ENCODE results near the gene MYH7. TPM values are rescaled to one million over a fixed set of nuclear protein-coding genes. Genes with fewer than 3 reads are reported as not detected.

MYH7 gene
- polyA plus RNA-seq, 1 donor (not counting 4 experiments of a cell fraction or from before 2014, with no cell fraction given): not detected

DNA sequence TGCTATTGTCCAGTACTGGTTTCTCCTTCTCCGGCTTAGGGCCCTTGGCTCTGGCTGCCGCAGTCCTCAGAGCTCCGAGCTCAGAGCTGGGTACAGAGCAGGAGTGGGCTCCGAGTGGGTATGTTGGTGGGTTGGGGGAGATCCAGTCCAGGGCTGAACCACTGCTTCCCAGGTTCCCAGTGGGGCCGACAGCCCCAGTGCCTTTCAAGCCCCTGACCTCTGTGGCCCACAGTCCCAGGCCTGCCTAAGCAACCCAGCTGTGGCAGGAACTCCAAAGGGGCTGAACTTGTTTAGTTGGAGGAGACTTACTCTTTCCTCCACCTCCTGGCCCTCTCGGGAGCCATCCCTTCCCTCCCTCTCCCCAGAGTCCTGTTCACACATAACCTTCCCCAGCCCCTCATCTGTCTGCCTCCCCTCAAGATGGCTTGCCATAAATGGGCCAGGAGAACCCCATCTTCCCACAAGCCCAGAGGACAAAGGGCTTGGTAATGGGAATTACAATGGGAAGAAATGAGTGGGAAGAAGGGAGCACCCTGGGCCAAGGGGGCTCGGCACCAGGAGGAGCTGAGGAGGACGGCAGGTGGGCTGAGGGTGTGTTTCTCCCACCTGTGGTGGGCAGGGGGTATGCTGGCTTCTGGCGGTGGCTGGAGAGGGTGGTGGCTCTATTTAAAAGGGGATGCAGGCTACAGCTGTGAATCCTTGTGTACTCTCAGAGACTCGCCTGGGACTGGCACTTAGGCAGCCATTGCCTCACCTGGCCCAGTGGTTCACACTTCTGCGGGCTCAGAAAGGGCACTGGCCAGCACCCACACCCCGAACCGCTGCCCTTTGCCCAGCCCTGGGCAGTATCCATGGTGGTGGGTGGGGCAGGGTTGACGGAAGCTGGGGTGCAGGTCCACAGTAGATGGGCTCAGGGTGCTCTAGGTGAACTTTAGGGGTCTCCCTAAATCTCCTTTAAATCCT, 23.6 kb downstream of the MYH7 start:
- FAIRE-seq: no peak
- H3K9me3 ChIP-seq (ENCODE audit: control insufficient read depth, low read depth, low read length): no peaks in the 10 kb centered on the region
- no peak overlapping the region for H2AFZ ChIP-seq (ENCODE audit: control insufficient read depth, low read length)
- H3K79me2 ChIP-seq (ENCODE audit: control insufficient read depth, insufficient read depth, low read length): no peaks in the 10 kb centered on the region
- H3K27me3 ChIP-seq (ENCODE audit: control insufficient read depth, extremely low read depth, insufficient read depth, low read length): peaks cover 5% of the 10 kb centered on the region
- no peaks in the 10 kb centered on the region for H4K20me1 ChIP-seq (ENCODE audit: control insufficient read depth, extremely low read depth, insufficient read depth, low read length)
- no peak overlapping the region for H3K9ac ChIP-seq (ENCODE audit: control insufficient read depth, extremely low read depth, insufficient read depth, low read length)
- TF ChIP-seq EZH2 (IDR thresholded peaks at IDR 0.05; ENCODE audit: low read length): no peak
- TF ChIP-seq, protein P1, sequence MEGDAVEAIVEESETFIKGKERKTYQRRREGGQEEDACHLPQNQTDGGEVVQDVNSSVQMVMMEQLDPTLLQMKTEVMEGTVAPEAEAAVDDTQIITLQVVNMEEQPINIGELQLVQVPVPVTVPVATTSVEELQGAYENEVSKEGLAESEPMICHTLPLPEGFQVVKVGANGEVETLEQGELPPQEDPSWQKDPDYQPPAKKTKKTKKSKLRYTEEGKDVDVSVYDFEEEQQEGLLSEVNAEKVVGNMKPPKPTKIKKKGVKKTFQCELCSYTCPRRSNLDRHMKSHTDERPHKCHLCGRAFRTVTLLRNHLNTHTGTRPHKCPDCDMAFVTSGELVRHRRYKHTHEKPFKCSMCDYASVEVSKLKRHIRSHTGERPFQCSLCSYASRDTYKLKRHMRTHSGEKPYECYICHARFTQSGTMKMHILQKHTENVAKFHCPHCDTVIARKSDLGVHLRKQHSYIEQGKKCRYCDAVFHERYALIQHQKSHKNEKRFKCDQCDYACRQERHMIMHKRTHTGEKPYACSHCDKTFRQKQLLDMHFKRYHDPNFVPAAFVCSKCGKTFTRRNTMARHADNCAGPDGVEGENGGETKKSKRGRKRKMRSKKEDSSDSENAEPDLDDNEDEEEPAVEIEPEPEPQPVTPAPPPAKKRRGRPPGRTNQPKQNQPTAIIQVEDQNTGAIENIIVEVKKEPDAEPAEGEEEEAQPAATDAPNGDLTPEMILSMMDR (optimal IDR thresholded peaks at IDR 0.05 in 1 of 3, IDR thresholded peaks at IDR 0.05 in 1 of 3, conservative IDR thresholded peaks at IDR 0.05 in 1 of 3; ENCODE audit: extremely low read depth in 1 of 3, insufficient read depth in 2 of 3, low read length in 3 of 3): no peak
- H3K4me2 ChIP-seq (ENCODE audit: control insufficient read depth, extremely low read depth, insufficient read depth, low read depth, low read length): no peak overlapping the region
- H3K9me1 ChIP-seq (ENCODE audit: control insufficient read depth, extremely low read depth, insufficient read depth, low read length): no peaks in the 10 kb centered on the region
- H3K27ac ChIP-seq (ENCODE audit: control insufficient read depth, insufficient read depth, low read length): no peak overlapping the region
- dilution Hi-C loops (cut with MboI; ENCODE audit: extremely low pct_ligation_motif_present, low sequenced_read_pairs): no loop called here
- no peak for DNase-seq (ENCODE audit: low read depth, low spot score)
- no peaks in the 10 kb centered on the region for H3K36me3 ChIP-seq (ENCODE audit: control insufficient read depth in 2 of 2, extremely low read depth in 1 of 2, insufficient read depth in 2 of 2, low read length in 2 of 2)
- no peak overlapping the region for H3K4me3 ChIP-seq (ENCODE audit: control insufficient read depth in 2 of 3, extremely low read depth in 1 of 3, insufficient read depth in 2 of 3, low read depth in 1 of 3, low read length in 3 of 3)
- H3K4me1 ChIP-seq (ENCODE audit: control insufficient read depth, extremely low read depth, insufficient read depth, low read length): no peaks in the 10 kb centered on the region

DNA sequence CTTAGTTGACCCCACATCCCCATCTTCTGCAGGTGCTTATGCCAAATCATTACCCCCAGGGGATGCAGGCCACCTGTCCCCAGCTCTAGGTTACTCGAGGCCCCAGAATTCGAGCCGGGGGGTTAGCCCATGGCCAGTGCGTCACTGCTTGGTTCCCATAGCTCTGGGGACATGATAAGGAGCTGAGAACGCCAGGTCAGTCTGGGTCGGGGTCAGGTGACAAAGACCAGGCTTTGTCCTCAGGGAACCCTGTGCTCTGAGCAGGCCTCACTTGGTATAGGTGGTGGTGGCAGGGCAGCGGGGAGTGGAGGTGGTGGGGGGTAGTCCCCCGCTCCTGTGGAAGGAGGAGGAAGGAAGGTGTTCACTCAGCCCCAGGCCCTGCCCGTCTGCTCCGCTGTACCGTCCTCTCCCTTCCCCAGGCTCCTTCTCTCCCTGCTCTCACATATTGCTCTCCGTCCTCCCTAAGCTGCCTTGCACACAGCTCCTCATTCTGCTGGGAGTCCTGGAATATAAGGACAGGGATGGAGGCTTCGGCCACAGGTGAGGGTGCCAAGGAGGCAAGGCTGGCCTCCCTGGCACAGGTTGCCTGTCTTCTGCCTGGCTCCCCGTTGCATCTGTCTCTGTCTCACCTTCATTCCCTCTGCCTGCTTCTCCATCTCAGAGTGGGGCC, 25.4 kb downstream of the MYH7 start:
- Histone ChIP-seq H3K9me1 (ENCODE audit: control insufficient read depth, extremely low read depth, insufficient read depth, low read length) (no peaks in the 10 kb centered on the region), H3K36me3 (ENCODE audit: control insufficient read depth in 2 of 2, extremely low read depth in 1 of 2, insufficient read depth in 2 of 2, low read length in 2 of 2) (no peaks in the 10 kb centered on the region), H3K4me3 (ENCODE audit: control insufficient read depth in 2 of 3, extremely low read depth in 1 of 3, insufficient read depth in 2 of 3, low read depth in 1 of 3, low read length in 3 of 3) (no peak overlapping the region), H3K4me1 (ENCODE audit: control insufficient read depth, extremely low read depth, insufficient read depth, low read length) (no peaks in the 10 kb centered on the region), H3K4me2 (ENCODE audit: control insufficient read depth, extremely low read depth, insufficient read depth, low read depth, low read length) (no peak overlapping the region), H4K20me1 (ENCODE audit: control insufficient read depth, extremely low read depth, insufficient read depth, low read length) (no peaks in the 10 kb centered on the region), H2AFZ (ENCODE audit: control insufficient read depth, low read length) (no peak overlapping the region), H3K27ac (ENCODE audit: control insufficient read depth, insufficient read depth, low read length) (no peak overlapping the region), H3K79me2 (ENCODE audit: control insufficient read depth, insufficient read depth, low read length) (no peaks in the 10 kb centered on the region), H3K9me3 (ENCODE audit: control insufficient read depth, low read depth, low read length) (no peaks in the 10 kb centered on the region), H3K27me3 (ENCODE audit: control insufficient read depth, extremely low read depth, insufficient read depth, low read length) (peaks cover 5% of the 10 kb centered on the region), H3K9ac (ENCODE audit: control insufficient read depth, extremely low read depth, insufficient read depth, low read length) (no peak overlapping the region)
- FAIRE-seq (no peak), DNase-seq (ENCODE audit: low read depth, low spot score) (no peak)
- dilution Hi-C loops (cut with MboI; ENCODE audit: extremely low pct_ligation_motif_present, low sequenced_read_pairs): no loop called here
- no peak for TF ChIP-seq EZH2 (IDR thresholded peaks at IDR 0.05; ENCODE audit: low read length)
- TF ChIP-seq, protein P1 (optimal IDR thresholded peaks at IDR 0.05 in 1 of 3, IDR thresholded peaks at IDR 0.05 in 1 of 3, conservative IDR thresholded peaks at IDR 0.05 in 1 of 3; ENCODE audit: extremely low read depth in 1 of 3, insufficient read depth in 2 of 3, low read length in 3 of 3): no peak
